CD14-positive monocyte (primary cell): ENCODE results near the gene FOXO1. TPM values are rescaled to one million over a fixed set of nuclear protein-coding genes. Genes with fewer than 3 reads are reported as not detected.

Experiments
- DNase-seq, 3 donors: peaks; one replicate each; pipeline ENCODE4 v3.0.0-alpha.2; 2011 to 2022
- H2AFZ ChIP-seq: 2 replicates; pipeline ENCODE4 v1.6.0; 2012; ENCODE audit warnings: mild to moderate bottlenecking, low read depth, low read length, inconsistent platforms; ENCODE audit not compliant: insufficient read depth, poor library complexity, severe bottlenecking
- H3K27ac ChIP-seq, 2 donors: 1 replicate in 1 of 2; 2 replicates in 1 of 2; pipeline ENCODE4 v1.5.1; 2012 to 2013; ENCODE audit warnings: low read length in 2 of 2, control low read depth in 1 of 2, inconsistent platforms in 1 of 2, low read depth in 1 of 2, mild to moderate bottlenecking in 1 of 2
- H3K27me3 ChIP-seq, 2 donors: one replicate each; pipeline versions ENCODE4 v1.6.0 to v1.6.1; 2011 to 2013; ENCODE audit warnings: low read length in 2 of 2; ENCODE audit not compliant: control insufficient read depth in 2 of 2, insufficient read depth in 2 of 2
- H3K36me3 ChIP-seq, 2 donors: replicated peaks in 1 of 2; 1 replicate in 1 of 2; 2 replicates in 1 of 2; pipeline versions ENCODE4 v1.5.1 to v1.6.1; 2012 to 2013; ENCODE audit warnings: low read length in 2 of 2, control low read depth in 1 of 2, inconsistent platforms in 1 of 2, mild to moderate bottlenecking in 1 of 2; ENCODE audit not compliant: insufficient read depth in 2 of 2, control insufficient read depth in 1 of 2
- H3K4me1 ChIP-seq, 2 donors: 1 replicate in 1 of 2; 2 replicates in 1 of 2; pipeline versions ENCODE4 v1.5.1 to v1.6.1; 2012 to 2013; ENCODE audit warnings: low read length in 2 of 2, control low read depth in 1 of 2, inconsistent platforms in 1 of 2, mild to moderate bottlenecking in 1 of 2, moderate library complexity in 1 of 2; ENCODE audit not compliant: insufficient read depth in 2 of 2, control insufficient read depth in 1 of 2
- H3K4me2 ChIP-seq: replicated peaks from 2 replicates; pipeline ENCODE3; 2012; ENCODE audit warnings: low read length, moderate library complexity, mild to moderate bottlenecking; ENCODE audit not compliant: poor library complexity, severe bottlenecking; ENCODE audit errors: extremely low read depth
- H3K4me3 ChIP-seq, 3 experiments: fragments of 200-600 bp in 1 of 3; sonication (generic) in 1 of 3; replicated peaks in 1 of 3; 1 replicate in 2 of 3; 2 replicates in 1 of 3; pipeline ENCODE4 v1.5.1; 2011 to 2013; ENCODE audit warnings: low read length in 3 of 3, mild to moderate bottlenecking in 3 of 3, control low read depth in 2 of 3, low read depth in 2 of 3, inconsistent platforms in 1 of 3, moderate library complexity in 1 of 3
- H3K79me2 ChIP-seq: 2 replicates; pipeline ENCODE4 v1.6.0; 2012; ENCODE audit warnings: mild to moderate bottlenecking, control low read depth, inconsistent platforms, low read length, moderate library complexity; ENCODE audit not compliant: insufficient read depth
- H3K9ac ChIP-seq: 2 replicates; pipeline ENCODE4 v1.6.0; 2017; ENCODE audit warnings: low read length, mild to moderate bottlenecking; ENCODE audit not compliant: insufficient read depth, poor library complexity, severe bottlenecking
- H3K9me3 ChIP-seq, 2 donors: replicated peaks in 1 of 2; 1 replicate in 1 of 2; 2 replicates in 1 of 2; pipeline versions ENCODE4 v1.5.1 to v1.6.1; 2012 to 2013; ENCODE audit warnings: low read length in 2 of 2, control low read depth in 1 of 2; ENCODE audit not compliant: control insufficient read depth in 1 of 2, insufficient read depth in 1 of 2
- H4K20me1 ChIP-seq: 2 replicates; pipeline ENCODE4 v1.6.0; 2012; ENCODE audit warnings: mild to moderate bottlenecking, low read length, control low read depth, moderate library complexity; ENCODE audit not compliant: insufficient read depth
- H3K27ac Mint-ChIP-seq, 7 donors: one replicate each; pipeline ENCODE4 v1.8.0; 2020; ENCODE audit warnings: mild to moderate bottlenecking in 7 of 7, mixed read lengths in 7 of 7, moderate library complexity in 6 of 7, inconsistent platforms in 2 of 7
- H3K27me3 Mint-ChIP-seq, 3 donors: one replicate each; pipeline ENCODE4 v1.8.0; 2021 to 2022; ENCODE audit warnings: low read depth in 3 of 3, mild to moderate bottlenecking in 3 of 3, mixed read lengths in 3 of 3, moderate library complexity in 3 of 3, inconsistent platforms in 1 of 3
- H3K36me3 Mint-ChIP-seq, 2 donors: one replicate each; pipeline ENCODE4 v1.8.0; 2020; ENCODE audit warnings: mixed read lengths in 2 of 2, inconsistent platforms in 1 of 2, mild to moderate bottlenecking in 1 of 2
- H3K4me1 Mint-ChIP-seq: one replicate; pipeline ENCODE4 v1.8.0; 2020; ENCODE audit warnings: mild to moderate bottlenecking, mixed read lengths
- H3K4me3 Mint-ChIP-seq, 2 donors: one replicate each; pipeline ENCODE4 v1.8.0; 2020; ENCODE audit warnings: mild to moderate bottlenecking in 2 of 2, mixed read lengths in 2 of 2, moderate library complexity in 1 of 2
- H3K9me3 Mint-ChIP-seq, 7 donors: one replicate each; pipeline ENCODE4 v1.8.0; 2020 to 2022; ENCODE audit warnings: mixed read lengths in 7 of 7, mild to moderate bottlenecking in 6 of 7, moderate library complexity in 6 of 7, inconsistent platforms in 2 of 7
- CTCF ChIP-seq: fragments of 200-600 bp; IDR thresholded peaks from one replicate; pipeline ENCODE4 v1.8.0; 2022; ENCODE audit warnings: antibody characterized with exemption, mild to moderate bottlenecking
- WGBS: methylation state at CpG from one replicate; pipeline ENCODE4 v1.1.5; 2013; ENCODE audit warnings: missing lambda C conversion rate; ENCODE audit not compliant: insufficient coverage; 5-methylcytosine and 5-hydroxymethylcytosine counted together
- intact Hi-C, 2 donors: fragments of 100-400 bp; cut with micrococcal nuclease; formaldehyde crosslinking; loops; one replicate each; pipeline versions ENCODE4 v1.15.0 to v1.15.1; 2023
- polyA plus RNA-seq, 3 donors: library from polyadenylated mRNA; depleted of rRNA in 1 of 3; unstranded in 2 of 3; stranded (reverse) in 1 of 3; fragments of 300-500 nt in 2 of 3; fragments of >200 nt in 1 of 3; fragmentation: Illumina TruSeq in 2 of 3; gene quantifications; 1 replicate in 2 of 3; 2 replicates in 1 of 3; pipeline ENCODE4 v1.2.3, GENCODE V29; 2012 to 2021

The FOXO1 gene
- polyA plus RNA-seq, 3 donors: 3.1 to 11.3 (median 8.0) TPM

- no peak for TF ChIP-seq CTCF
- no peaks in the 10 kb centered on the region for H3K9me3 Mint-ChIP-seq
- intact Hi-C loops: no loop called here
- H3K27me3 ChIP-seq: no peaks in the 10 kb centered on the region
- DNase-seq: no peak
- H3K4me2 ChIP-seq: no peak overlapping the region
- H3K36me3 Mint-ChIP-seq: no peaks in the 10 kb centered on the region
- no peak overlapping the region for H3K27ac ChIP-seq
- no peak overlapping the region for H3K9ac ChIP-seq
- no peaks in the 10 kb centered on the region for H3K4me1 Mint-ChIP-seq
- H3K4me1 ChIP-seq: no peaks in the 10 kb centered on the region
- no peak overlapping the region for H3K4me3 Mint-ChIP-seq
- WGBS: no CpG with 5 or more reads among the region's 2 CpGs
- H3K27ac Mint-ChIP-seq: no peak overlapping the region
- H3K9me3 ChIP-seq: no peaks in the 10 kb centered on the region
- no peaks in the 10 kb centered on the region for H4K20me1 ChIP-seq
- H2AFZ ChIP-seq: no peak overlapping the region
- H3K36me3 ChIP-seq: no peaks in the 10 kb centered on the region
- H3K79me2 ChIP-seq: no peaks in the 10 kb centered on the region
- H3K4me3 ChIP-seq: no peak overlapping the region
- H3K27me3 Mint-ChIP-seq: peaks cover 0 to 2% (median 0%) of the 10 kb centered on the region in 3 donors
Observed at GRCh38 chr13:40676007-40676406, 9.6 kb upstream of the FOXO1 start.

DNA sequence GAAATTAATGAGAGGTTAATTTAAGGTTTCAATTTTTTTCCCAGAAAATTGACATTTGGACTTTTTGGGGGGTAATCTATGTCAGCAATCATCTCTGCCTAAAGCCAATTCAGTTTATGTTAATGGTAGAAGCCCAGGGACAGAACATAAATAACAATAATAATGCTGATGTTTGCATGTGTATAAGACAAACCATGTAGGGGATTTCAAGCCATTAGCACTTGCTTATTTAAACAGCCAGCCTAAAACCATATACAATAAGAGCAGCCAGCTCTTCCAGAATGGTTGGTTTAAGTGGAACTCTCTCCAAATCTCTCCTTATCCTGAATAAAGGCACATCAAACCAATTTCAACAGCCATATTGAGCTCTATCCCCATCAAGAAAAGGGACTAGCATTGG lies 7.0 kb upstream of the FOXO1 start:
- peaks cover 0 to under 1% of the 10 kb centered on the region in 2 donors for H3K4me1 ChIP-seq
- H3K27me3 ChIP-seq: no peaks in the 10 kb centered on the region
- no peak overlapping the region for H3K4me2 ChIP-seq
- H3K36me3 ChIP-seq: no peaks in the 10 kb centered on the region
- Mint-ChIP-seq H3K4me3 (no peak overlapping the region), H3K27ac (no peak overlapping the region), H3K36me3 (no peaks in the 10 kb centered on the region), H3K9me3 (no peaks in the 10 kb centered on the region), H3K4me1 (peaks cover 2% of the 10 kb centered on the region), H3K27me3 (peaks cover 0 to 5% (median 2%) of the 10 kb centered on the region in 3 donors)
- no peak overlapping the region for H2AFZ ChIP-seq
- H4K20me1 ChIP-seq: no peaks in the 10 kb centered on the region
- H3K4me3 ChIP-seq: no peak overlapping the region
- H3K79me2 ChIP-seq: no peaks in the 10 kb centered on the region
- H3K27ac ChIP-seq: no peak overlapping the region
- intact Hi-C loops: no loop called here
- H3K9ac ChIP-seq: no peak overlapping the region
- TF ChIP-seq CTCF: no peak
- no peaks in the 10 kb centered on the region for H3K9me3 ChIP-seq
- DNase-seq: no peak
